Testis (tissue), 2 donors: ENCODE results near the gene RALGPS1.

ENCODE experiments used
- CTCF ChIP-seq, 3 experiments: fragments of 450-650 bp in 2 of 3; fragments of 200-600 bp in 1 of 3; sonication (generic) in 1 of 3; IDR thresholded peaks; one replicate each; pipeline ENCODE4 v1.5.1; 2016 to 2019; ENCODE audit warnings: antibody characterized with exemption in 3 of 3, mild to moderate bottlenecking in 2 of 3, moderate library complexity in 1 of 3
- POLR2A ChIP-seq: fragments of 450-650 bp; IDR thresholded peaks from one replicate; pipeline ENCODE4 v1.6.1; 2017; ENCODE audit warnings: antibody characterized with exemption, mild to moderate bottlenecking, moderate library complexity

- no peak for TF ChIP-seq POLR2A
- no peak for TF ChIP-seq CTCF (IDR thresholded peaks at IDR 0.05)
Observed at GRCh38 chr9:127165116-127165515, 250.5 kb downstream of the RALGPS1 start.
